Measurements from ENCODE around the gene CLCN2.

DNA sequence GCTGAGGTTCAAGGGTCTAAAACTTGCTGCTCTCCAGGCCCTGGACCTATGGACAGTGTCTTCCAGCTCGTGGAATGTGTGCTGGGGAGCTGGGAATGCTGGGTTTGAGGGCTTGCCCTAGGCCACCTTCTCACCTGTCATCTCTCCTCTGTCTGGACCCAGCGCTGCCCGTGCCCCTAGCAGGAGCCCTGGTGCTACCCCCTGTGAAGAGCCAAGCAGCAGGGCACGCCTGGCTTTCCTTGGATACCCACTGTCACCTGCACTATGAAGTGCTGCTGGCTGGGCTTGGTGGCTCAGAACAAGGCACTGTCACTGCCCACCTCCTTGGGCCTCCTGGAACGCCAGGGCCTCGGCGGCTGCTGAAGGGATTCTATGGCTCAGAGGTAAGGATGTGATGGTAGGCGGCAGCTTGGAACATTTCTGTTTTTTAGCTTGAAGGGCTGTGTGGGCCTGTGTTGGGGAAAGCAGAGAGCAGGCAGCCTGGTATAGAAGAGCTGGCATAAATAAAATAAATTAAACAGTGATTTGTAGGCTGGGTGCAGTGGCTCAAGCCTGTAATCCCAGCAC lies 23.5 kb upstream of the CLCN2 start:
- TF ChIP-seq POLR2AphosphoS5 (IDR thresholded peaks at IDR 0.05) (no peak), POLR2A (IDR thresholded peaks at IDR 0.05) (no peak)

Data from spleen (tissue), 3 donors.